IMR-90 (cell line): ENCODE results near the gene TMEM131L. TPM values are rescaled to one million over a fixed set of nuclear protein-coding genes. Genes with fewer than 3 reads are reported as not detected.
"Not testable (repeated sequence)": the region's sequence is repeated elsewhere in the genome, so short reads cannot be mapped to it uniquely, and the experiment has no call there.

Experiments used
- ATAC-seq: fragments of 200-7000 bp; cut with Tn5 transposase; 2 replicates; pipeline ENCODE4 v1.9.1; 2020; ENCODE audit warnings: low read depth, mild to moderate bottlenecking, moderate library complexity
- BruUV-seq: library from RNA; stranded (reverse); fragments of 400-500 nt; replicated peaks from 2 replicates; lab custom pipeline; 2021; lab: Mats Ljungman, UMichigan
- CTCF ChIA-PET: fragments of 300-600 bp; formaldehyde crosslinking; extraction: SDS; loops from one replicate; lab custom pipeline; 2021; ENCODE audit warnings: antibody characterized with exemption; lab: Yijun Ruan, JAX
- POLR2A ChIA-PET: fragments of 300-600 bp; sonication (Branson Sonifier 250); formaldehyde crosslinking; loops from one replicate; lab custom pipeline; 2022; ENCODE audit warnings: antibody characterized with exemption; ENCODE audit not compliant: unreplicated experiment; lab: Charles Lee
- DNase-seq: peaks from one replicate; pipeline ENCODE4 v3.0.0; 2013
- H2AFZ ChIP-seq: replicated peaks from 2 replicates; pipeline ENCODE3; 2013; ENCODE audit warnings: low read length, mild to moderate bottlenecking; ENCODE audit not compliant: poor library complexity
- H2AK5ac ChIP-seq: 2 replicates; pipeline ENCODE4 v1.6.1; 2013; ENCODE audit warnings: low read depth, low read length, inconsistent platforms
- H2AK9ac ChIP-seq: replicated peaks from 2 replicates; pipeline ENCODE3; 2013; ENCODE audit warnings: mild to moderate bottlenecking, low read depth, low read length, moderate library complexity; ENCODE audit not compliant: poor library complexity
- H2BK120ac ChIP-seq: 2 replicates; pipeline ENCODE4 v1.6.1; 2013; ENCODE audit warnings: low read depth, low read length, inconsistent platforms
- H2BK15ac ChIP-seq: 3 replicates; pipeline ENCODE4 v1.6.1; 2013; ENCODE audit warnings: low read depth, low read length, inconsistent platforms
- H2BK20ac ChIP-seq: 2 replicates; pipeline ENCODE4 v1.6.1; 2013; ENCODE audit warnings: low read depth, mild to moderate bottlenecking, inconsistent platforms, low read length, moderate library complexity
- H2BK5ac ChIP-seq: 2 replicates; pipeline ENCODE4 v1.6.1; 2013; ENCODE audit warnings: mild to moderate bottlenecking, low read depth, low read length, inconsistent platforms; ENCODE audit not compliant: poor library complexity, severe bottlenecking
- H3K14ac ChIP-seq: replicated peaks from 2 replicates; pipeline ENCODE4 v1.6.1; 2013; ENCODE audit warnings: low read depth, low read length, inconsistent platforms
- H3K18ac ChIP-seq: 2 replicates; pipeline ENCODE4 v1.6.1; 2013; ENCODE audit warnings: low read depth, low read length, control low read depth
- H3K23ac ChIP-seq: 2 replicates; pipeline ENCODE4 v1.6.1; 2013; ENCODE audit warnings: low read depth, low read length, inconsistent platforms
- H3K27ac ChIP-seq: 2 replicates; pipeline ENCODE4 v1.5.1; 2013; ENCODE audit warnings: mild to moderate bottlenecking, control low read depth, low read length; ENCODE audit not compliant: insufficient read depth
- H3K27me3 ChIP-seq: 2 replicates; pipeline ENCODE4 v1.6.1; 2013; ENCODE audit warnings: low read length; ENCODE audit not compliant: control insufficient read depth, insufficient read depth
- H3K36me3 ChIP-seq: 2 replicates; pipeline ENCODE4 v1.6.1; 2013; ENCODE audit warnings: low read length, mixed read lengths; ENCODE audit not compliant: control insufficient read depth, insufficient read depth
- H3K4ac ChIP-seq: 2 replicates; pipeline ENCODE4 v1.6.1; 2013; ENCODE audit warnings: low read depth, low read length, inconsistent platforms
- H3K4me1 ChIP-seq: 2 replicates; pipeline ENCODE4 v1.6.1; 2013; ENCODE audit warnings: low read length, mixed read lengths; ENCODE audit not compliant: control insufficient read depth, insufficient read depth
- H3K4me2 ChIP-seq: 2 replicates; pipeline ENCODE4 v1.6.1; 2013; ENCODE audit warnings: low read depth, mild to moderate bottlenecking, control low read depth, low read length, moderate library complexity
- H3K4me3 ChIP-seq: 2 replicates; pipeline ENCODE4 v1.5.1; 2013; ENCODE audit warnings: low read depth, mild to moderate bottlenecking, control low read depth, low read length, moderate library complexity; ENCODE audit not compliant: insufficient read depth
- H3K56ac ChIP-seq: 2 replicates; pipeline ENCODE4 v1.6.1; 2013; ENCODE audit warnings: low read length, inconsistent platforms; ENCODE audit not compliant: insufficient read depth; ENCODE audit errors: extremely low read depth
- H3K79me1 ChIP-seq, 2 experiments: 2 replicates each; pipeline ENCODE4 v1.6.1; 2013; ENCODE audit warnings: low read length in 2 of 2, inconsistent platforms in 1 of 2, low read depth in 1 of 2
- H3K9ac ChIP-seq: 2 replicates; pipeline ENCODE4 v1.6.1; 2013; ENCODE audit warnings: low read depth, low read length, control low read depth
- H3K9me1 ChIP-seq: 2 replicates; pipeline ENCODE4 v1.6.1; 2013; ENCODE audit warnings: low read length, inconsistent platforms; ENCODE audit not compliant: insufficient read depth
- H3K9me3 ChIP-seq: 2 replicates; pipeline ENCODE4 v1.6.1; 2013; ENCODE audit warnings: low read length; ENCODE audit not compliant: control insufficient read depth, insufficient read depth
- H4K20me1 ChIP-seq: 2 replicates; pipeline ENCODE4 v1.6.1; 2013; ENCODE audit warnings: low read length, inconsistent platforms; ENCODE audit not compliant: insufficient read depth
- H4K5ac ChIP-seq: 2 replicates; pipeline ENCODE4 v1.6.1; 2013; ENCODE audit warnings: mild to moderate bottlenecking, low read depth, low read length, control low read depth
- H4K8ac ChIP-seq, 2 experiments: 2 replicates each; pipeline ENCODE4 v1.6.1; 2013; ENCODE audit warnings: low read depth in 2 of 2, low read length in 2 of 2, control low read depth in 1 of 2, inconsistent platforms in 1 of 2
- H4K91ac ChIP-seq: 2 replicates; pipeline ENCODE4 v1.6.1; 2013; ENCODE audit warnings: low read depth, low read length, inconsistent platforms; ENCODE audit not compliant: insufficient read depth
- USF2 ChIP-seq: fragments of 150-350 bp; IDR thresholded peaks from 2 replicates; pipeline ENCODE4 v1.6.1; 2017; ENCODE audit warnings: mild to moderate bottlenecking, antibody characterized with exemption, low read length, low read depth
- WGBS, 2 experiments: methylation state at CpG; one replicate each; pipeline versions ENCODE4 v1.1.5 to v1.1.7; 2013; ENCODE audit warnings: missing lambda C conversion rate in 2 of 2; ENCODE audit not compliant: insufficient read length in 1 of 2; ENCODE audit errors: extremely low coverage in 2 of 2; 5-methylcytosine and 5-hydroxymethylcytosine counted together
- dilution Hi-C: fragments of 300-500 bp; cut with HindIII; formaldehyde crosslinking; loops from one replicate; pipeline ENCODE4 v1.14.3; 2018; ENCODE audit warnings: low sequenced_read_pairs; ENCODE audit not compliant: unreplicated experiment
- in situ Hi-C: fragments of 300-500 bp; cut with MboI; formaldehyde crosslinking; loops from 3 replicates; pipeline ENCODE4 v1.14.3; 2019; ENCODE audit warnings: low sequenced_read_pairs, inconsistent platforms, mixed read lengths
- intact Hi-C: fragments of 100-400 bp; cut with micrococcal nuclease; formaldehyde crosslinking; loops from 2 replicates; pipeline ENCODE4 v1.10.0; 2022
- polyA plus RNA-seq, 3 experiments: library from polyadenylated mRNA; depleted of rRNA; stranded (reverse); fragments of >200 nt; gene quantifications; 2 replicates each; pipeline ENCODE4 v1.2.3, GENCODE V29; 2012; ENCODE audit warnings: low replicate concordance in 1 of 3
- total RNA-seq: library from RNA; depleted of rRNA; stranded (reverse); fragments of >200 nt; gene quantifications from 2 replicates; pipeline ENCODE4 v1.2.3, GENCODE V29; 2012

Gene TMEM131L
- total and polyA plus RNA-seq, 2 of the 4 experiments (the other 2 are of a cell fraction): 8.4 to 23.8 TPM

- Histone ChIP-seq H2BK15ac (no peak overlapping the region), H2BK20ac (no peak overlapping the region), H3K23ac (no peak overlapping the region), H3K79me1 (no peaks in the 10 kb centered on the region), H4K20me1 (no peaks in the 10 kb centered on the region), H2BK120ac (no peak overlapping the region), H4K8ac (no peak overlapping the region), H4K5ac (no peak overlapping the region), H3K4me1 (no peaks in the 10 kb centered on the region), H3K4me2 (no peak overlapping the region), H3K36me3 (peaks cover 20% of the 10 kb centered on the region), H3K14ac (no peak overlapping the region), H3K56ac (no peak overlapping the region), H4K91ac (no peak overlapping the region), H3K9me3 (no peaks in the 10 kb centered on the region), H2AK5ac (no peak overlapping the region), H2BK5ac (no peak overlapping the region), H3K9me1 (no peaks in the 10 kb centered on the region), H3K27me3 (no peaks in the 10 kb centered on the region), H3K27ac (no peak overlapping the region), H3K18ac (no peak overlapping the region), H2AFZ (no peak overlapping the region), H3K4me3 (no peak overlapping the region), H3K9ac (no peak overlapping the region), H3K4ac (no peak overlapping the region), H2AK9ac (no peak overlapping the region)
- ChIA-PET POLR2A (interaction anchor here (0.6 kb wide), 1 partner anchor 515 kb away, joined by 3 read pairs; no protein-coding TSS in a partner anchor), CTCF (interaction anchor here (0.7 kb wide), 1 partner anchor 45 kb away, joined by 3 read pairs; no protein-coding TSS in a partner anchor)
- DNase-seq (no peak), ATAC-seq (no peak)
- TF ChIP-seq USF2: no peak
- intact Hi-C loops (no loop called here), in situ Hi-C loops (no loop called here), dilution Hi-C loops (no loop called here)
- whole genome bisulfite sequencing, 2 experiments: no CpG with 5 or more reads among the region's 3 CpGs
- BruUV-seq: TSS peak; percentile 50
These were observed 137.7 kb downstream of the TMEM131L start for GRCh38 chr4:153603835-153604234.

GRCh38 chr4:153609070-153609469 is 142.9 kb downstream of the TMEM131L start:
- H3K4me1 ChIP-seq, H2AFZ ChIP-seq, H2BK20ac ChIP-seq, H3K9me1 ChIP-seq, H3K27me3 ChIP-seq, H3K14ac ChIP-seq, H3K27ac ChIP-seq, CTCF ChIA-PET, H3K4me2 ChIP-seq, H3K9me3 ChIP-seq, H3K18ac ChIP-seq, BruUV-seq, H3K4me3 ChIP-seq, H2BK120ac ChIP-seq, H4K91ac ChIP-seq, H4K8ac ChIP-seq, H2AK5ac ChIP-seq, ATAC-seq, DNase-seq, H4K20me1 ChIP-seq, H2AK9ac ChIP-seq, POLR2A ChIA-PET, H3K79me1 ChIP-seq, H4K5ac ChIP-seq, H2BK15ac ChIP-seq, intact Hi-C loops, dilution Hi-C loops, H3K36me3 ChIP-seq, in situ Hi-C loops, H3K23ac ChIP-seq, H3K9ac ChIP-seq, H3K4ac ChIP-seq, H2BK5ac ChIP-seq, H3K56ac ChIP-seq: not testable (repeated sequence)
- WGBS, 2 experiments: no CpG with 5 or more reads among the region's 2 CpGs
